T-helper 1 cell treated with Interleukin-12 subunit alpha and Interleukin-12 subunit beta and Interleukin-4 antibody, amounts not matched to agents 30 ng/mL and 1 ng/mL, for 36 hours (primary cell): ENCODE measurements around the gene FAM20C. TPM values are rescaled to one million over a fixed set of nuclear protein-coding genes. Genes with fewer than 3 reads are reported as not detected.
"Not testable (repeated sequence)": the region's sequence is repeated elsewhere in the genome, so short reads cannot be mapped to it uniquely, and the experiment has no call there.

Experiments used
- intact Hi-C: fragments of 100-400 bp; cut with micrococcal nuclease; formaldehyde crosslinking; loops from one replicate; pipeline ENCODE4 v1.15.1; 2024
- total RNA-seq: library from RNA; stranded (reverse); gene quantifications from 2 replicates; pipeline ENCODE4 v1.2.3, GENCODE V29; 2022

The FAM20C gene
- total RNA-seq, 1 donor from 2014 or later = not detected

- intact Hi-C loops = no loop called here
Observed at GRCh38 chr7:289209-289755, 96.9 kb downstream of the FAM20C start.

DNA sequence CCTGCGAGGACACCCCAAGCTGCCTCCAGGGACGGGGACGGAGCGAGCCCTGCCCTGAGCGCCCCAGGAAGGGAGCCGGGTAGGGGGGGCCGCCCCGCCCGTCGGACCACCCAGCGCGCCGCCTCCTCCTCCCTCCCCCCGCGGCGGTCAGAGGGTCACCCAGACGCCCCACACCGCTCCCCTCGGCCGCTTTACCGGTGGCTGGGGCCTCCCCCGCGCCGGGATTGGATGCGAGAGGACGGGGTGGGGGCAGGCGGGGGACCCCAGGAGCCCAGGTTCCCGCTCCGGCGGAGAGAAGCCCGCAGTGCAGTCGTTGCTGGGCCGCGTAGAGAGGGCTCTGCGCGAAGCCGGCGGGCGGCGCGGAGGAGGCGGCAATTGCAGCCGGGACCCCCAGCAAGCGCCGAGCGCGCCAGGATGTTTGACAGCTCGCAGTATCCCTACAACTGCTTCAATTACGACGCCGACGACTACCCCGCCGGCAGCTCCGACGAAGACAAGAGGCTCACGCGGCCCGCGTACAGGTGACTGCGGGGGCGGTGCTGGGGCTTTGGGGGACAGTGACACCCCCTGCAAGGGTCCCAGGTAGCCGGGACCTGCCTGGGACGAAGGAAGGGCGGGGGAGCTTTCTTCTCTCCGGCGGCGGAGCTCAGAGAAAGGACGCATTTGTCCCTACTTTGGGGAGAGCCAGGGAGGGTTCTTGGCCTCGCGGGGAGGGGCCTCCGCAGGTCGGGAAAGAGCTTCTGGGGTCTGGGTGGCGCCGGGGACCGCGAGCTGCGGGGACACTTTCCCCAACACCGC, 97.6 kb downstream of the FAM20C start, which contains the start of gene FOXL3:
Gene FOXL3, plus strand, starts transcription at position 415 of the 798 bp plus-strand sequence. Its CDS starts 0 bp downstream, at position 415.
- intact Hi-C loops = no loop called here

DNA sequence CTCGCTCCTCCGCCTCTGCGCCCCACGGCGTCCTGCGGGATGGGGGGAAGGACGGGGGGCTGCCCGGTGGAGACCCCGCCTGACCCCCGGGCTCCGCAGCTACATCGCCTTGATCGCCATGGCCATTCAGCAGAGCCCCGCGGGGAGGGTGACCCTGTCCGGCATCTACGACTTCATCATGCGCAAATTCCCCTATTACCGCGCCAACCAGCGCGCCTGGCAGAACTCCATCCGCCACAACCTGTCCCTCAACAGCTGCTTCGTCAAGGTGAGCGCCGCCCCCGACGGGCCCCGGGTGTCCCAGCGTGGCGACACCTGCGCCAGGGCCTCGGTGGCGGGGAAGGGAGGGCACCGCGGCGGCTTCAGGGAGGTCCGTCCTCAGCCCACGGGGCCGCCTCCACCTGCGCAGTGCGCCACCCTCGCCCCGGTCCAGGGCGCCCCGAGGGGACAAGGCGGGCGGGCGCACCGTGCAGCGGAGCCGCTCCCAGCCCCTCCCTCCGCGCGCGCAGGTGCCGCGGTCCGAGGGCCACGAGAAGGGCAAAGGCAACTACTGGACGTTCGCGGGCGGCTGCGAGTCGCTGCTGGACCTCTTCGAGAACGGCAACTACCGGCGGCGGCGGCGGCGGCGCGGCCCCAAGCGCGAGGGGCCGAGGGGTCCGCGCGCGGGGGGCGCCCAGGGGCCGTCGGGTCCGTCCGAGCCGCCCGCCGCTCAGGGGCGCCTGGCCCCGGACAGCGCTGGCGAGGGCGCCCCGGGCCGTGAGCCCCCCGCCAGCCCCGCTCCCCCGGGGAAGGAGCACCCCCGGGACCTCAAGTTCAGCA, 98.4 kb downstream of the FAM20C start:
- intact Hi-C loops = no loop called here

- intact Hi-C loops = no loop called here
Observed at GRCh38 chr7:291373-292092, 99.2 kb downstream of the FAM20C start.

GRCh38 chr7:292226-292625, 99.9 kb downstream of the FAM20C start:
- intact Hi-C loops = no loop called here

DNA sequence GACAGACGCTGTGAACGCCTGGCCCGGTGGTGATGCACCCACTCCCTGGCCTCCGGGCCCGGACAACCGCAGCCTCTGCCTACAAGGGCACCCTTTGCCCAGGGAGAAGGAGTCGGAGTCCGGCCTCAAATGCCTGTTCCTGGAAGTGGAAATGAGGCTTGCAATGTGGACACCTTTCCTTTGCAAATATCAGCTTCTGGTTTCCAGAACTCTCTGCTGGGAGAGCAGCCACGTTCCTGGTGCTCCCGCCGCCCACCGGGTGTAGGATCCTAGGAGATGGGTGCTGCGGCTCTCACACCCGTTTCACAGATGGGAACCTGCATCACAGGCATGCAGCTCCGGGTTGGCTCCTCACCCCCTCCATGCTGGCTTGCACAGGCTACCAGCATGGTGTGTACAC, 100.5 kb downstream of the FAM20C start:
- intact Hi-C loops = no loop called here

DNA sequence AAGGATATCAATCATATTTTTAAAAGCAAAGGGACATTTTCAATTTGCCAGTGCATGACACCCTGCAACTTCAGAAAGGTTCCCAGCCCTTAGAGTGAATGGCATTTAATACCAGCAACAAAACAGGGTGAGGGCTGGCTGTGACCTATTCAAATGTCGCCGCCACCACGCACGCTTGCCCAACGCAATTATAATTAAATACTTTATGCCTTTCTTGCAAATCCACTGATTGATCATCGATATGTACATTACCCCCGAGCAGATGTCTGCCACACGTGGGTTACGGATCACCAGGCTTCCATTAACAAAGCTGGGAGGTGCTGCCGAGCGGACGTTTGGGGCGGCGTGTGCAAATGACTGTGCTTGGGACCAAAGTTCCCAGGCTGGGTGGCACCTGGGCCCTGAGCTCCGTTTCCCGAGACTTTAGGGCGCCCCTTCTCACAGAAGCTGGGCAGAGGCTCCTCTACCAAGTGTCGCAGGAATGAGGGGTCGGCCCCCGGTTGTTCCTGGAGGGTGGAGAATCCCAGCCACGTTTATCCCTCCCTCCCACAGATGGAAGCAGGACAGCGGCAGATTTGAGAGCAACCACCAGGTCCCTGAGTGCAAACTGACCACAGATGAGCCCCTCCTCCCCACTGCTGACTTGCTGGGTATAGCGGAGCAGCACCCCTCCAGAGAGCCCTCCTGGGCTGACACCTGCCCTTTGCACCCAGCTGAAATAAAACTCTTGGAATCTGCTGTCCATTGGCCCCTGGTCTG, 101.5 kb downstream of the FAM20C start:
- intact Hi-C loops = no loop called here

DNA sequence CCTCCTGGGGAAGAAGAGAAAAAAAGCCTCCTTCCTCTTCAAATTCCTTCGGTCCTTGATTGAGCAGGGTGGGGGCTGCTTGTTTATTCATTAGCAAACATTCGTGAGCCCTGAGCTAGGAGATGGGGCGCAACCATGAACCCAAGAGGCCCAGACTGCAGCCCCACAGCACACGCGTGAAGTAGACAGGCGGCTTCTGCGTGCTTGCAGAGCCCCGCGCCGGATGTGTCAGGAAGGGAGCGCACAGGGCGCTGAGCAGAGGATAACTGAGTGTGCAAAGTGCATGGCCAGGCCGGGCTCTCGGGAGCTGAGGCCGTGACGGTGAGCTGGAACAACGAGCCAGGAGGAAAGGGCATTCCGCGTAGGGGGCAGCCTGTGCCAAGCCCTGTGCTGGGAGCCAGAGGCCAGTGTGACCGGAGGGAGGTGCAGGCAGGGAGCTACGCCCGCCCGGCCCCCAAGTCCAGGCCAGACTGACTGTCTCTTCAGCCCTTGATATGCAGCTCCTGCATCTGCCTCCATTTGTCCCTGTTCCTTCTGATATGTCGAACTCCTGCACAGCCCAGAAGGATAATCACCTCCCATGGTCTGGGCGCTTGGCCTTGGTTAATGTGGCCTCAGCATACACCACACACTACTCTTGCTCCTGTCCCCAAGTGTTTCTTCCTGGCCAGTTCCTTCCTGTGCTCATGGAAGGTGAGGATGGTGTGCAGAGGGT, 102.2 kb downstream of the FAM20C start:
- intact Hi-C loops = no loop called here

DNA sequence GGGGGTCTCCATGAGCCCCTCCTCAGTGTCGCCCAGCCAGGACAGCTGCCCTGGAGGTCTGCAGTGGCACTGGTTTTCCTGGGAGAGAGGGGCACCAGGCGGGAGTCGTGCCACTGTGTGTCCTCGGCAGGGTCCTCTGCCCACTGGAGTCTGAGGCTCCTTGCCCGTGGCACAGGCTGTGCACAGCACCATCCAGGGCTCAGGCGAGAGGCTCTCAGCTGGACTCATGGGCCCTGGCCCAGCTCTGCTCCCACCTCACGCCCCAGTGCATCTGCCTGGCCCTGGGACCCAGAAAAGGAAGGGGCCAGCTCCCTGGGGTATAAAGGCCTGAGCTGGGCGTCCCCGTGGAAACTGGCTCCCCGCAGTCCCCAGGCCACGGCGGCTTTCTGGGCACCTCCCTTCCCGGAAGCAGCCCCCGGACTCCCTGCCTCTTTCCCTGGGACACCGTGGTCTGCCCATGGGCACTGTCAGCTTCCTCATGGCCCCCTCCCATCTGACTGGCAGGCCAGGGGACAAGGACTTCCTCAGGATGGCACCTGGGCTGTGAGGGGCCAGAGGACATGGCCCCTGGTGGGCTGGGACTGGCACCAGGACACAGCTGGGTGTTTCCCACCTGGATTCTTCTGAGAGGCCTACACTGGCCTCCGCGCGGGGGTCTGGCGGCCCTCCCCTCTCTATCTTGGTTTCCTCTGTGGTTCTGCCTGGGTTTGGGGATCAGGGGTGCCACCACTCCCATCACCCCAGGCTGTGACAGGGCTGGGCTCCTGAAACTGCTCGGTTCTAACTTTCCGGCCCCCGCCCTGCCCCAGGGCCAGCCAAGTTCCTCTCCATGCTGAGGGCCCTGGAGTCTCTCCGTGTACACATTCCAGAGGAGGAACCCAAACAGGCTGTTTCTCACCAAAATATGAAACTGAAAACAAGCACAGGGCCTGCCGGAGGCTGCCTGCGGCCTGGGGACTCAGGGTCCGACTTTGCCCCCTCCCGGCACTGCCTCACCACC, 103.1 kb downstream of the FAM20C start:
- intact Hi-C loops = no loop called here

DNA sequence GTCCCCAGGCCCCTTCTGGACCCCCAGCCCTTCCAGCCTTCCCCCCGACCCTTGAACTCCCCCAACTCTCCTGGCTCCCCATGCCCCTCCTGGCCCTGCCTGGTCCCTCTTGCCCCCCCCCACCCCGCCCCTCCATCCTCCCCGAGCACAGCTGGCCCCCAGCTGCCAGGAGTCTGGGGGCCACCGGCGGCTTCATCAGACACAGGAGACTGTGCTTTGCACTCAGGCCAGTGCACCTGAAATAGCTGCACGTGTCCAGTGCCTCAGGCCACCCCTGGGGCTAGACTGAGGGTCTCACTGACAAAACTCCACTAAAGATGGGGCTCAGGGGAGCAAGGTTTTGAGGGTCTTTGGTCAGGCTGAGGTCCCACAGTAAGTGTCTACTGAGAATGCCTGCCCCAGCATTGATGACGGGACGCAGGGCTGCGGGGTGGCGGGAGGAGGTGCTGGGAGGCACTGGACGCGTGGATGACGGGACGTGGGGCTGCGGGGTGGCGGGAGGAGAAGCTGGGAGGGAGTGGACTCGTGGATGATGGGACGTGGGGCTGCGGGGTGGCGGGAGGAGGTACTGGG, 104.1 kb downstream of the FAM20C start:
- intact Hi-C loops = no loop called here

DNA sequence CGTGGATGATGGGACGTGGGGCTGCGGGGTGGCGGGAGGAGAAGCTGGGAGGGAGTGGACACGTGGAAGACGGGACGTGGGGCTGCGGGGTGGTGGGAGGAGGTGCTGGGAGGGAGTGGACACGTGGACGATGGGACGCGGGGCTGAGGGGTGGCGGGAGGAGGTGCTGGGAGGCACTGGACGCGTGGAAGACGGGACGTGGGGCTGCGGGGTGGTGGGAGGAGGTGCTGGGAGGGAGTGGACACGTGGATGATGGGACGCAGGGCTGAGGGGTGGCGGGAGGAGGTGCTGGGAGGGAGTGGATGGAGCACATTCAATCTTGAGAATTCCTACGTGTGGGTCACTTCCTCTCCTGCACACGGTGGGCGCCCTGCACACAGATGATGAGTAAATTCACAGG, 104.8 kb downstream of the FAM20C start:
- intact Hi-C loops = not testable (repeated sequence)

DNA sequence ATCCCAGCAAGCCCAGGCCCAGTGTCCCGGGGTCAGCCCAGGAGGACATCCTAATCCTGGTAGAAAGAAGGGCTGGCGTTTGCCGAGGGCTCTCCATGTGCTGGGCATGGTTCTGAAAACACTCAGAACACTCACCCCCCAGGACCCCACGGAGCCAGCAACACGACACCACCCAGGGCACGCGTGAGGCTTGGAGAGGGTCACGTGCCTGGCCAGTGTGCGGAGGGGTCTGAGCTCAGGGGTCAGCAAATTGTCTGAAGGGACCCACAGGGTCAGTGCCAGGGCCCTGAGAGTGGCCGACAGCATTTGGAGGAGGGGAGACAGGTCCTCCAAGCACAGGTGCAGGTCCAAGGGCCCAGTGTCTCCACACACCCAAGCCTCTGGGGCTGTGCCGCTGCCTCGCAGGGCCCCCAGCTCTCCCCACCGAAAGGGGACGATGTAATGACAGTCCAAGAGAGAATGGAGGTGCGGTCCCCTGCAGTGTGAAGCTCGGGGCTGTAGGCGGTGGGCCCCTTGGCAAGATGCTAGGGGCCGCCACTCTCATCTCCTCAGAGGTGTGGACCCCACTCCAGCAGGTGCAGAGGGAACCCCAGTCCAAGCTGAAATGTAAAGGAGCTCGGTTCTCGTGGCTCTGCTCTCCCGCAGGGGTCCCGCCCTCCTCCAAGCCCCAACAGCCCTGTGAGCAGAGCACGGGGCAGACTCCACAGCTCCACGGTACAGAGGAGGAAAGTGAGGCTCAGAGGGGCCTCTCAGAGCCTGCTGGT, 105.4 kb downstream of the FAM20C start:
- intact Hi-C loops = no loop called here

DNA sequence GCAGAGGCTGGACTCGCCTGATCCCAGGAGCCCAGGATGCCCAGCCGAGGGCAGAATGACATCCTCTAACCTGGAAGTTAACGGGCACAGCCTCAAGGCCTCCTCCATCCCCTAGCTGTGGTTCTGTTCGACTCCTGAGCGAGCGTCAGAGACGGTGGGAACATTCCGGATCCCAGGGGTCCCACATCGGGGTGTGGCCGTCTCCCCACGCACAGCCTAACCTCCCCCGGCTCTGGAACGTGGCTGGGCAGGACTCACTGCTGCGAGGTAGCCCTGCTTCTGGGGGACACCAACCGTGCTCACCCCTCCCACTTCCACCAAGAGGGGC, 106.0 kb downstream of the FAM20C start:
- intact Hi-C loops = no loop called here

DNA sequence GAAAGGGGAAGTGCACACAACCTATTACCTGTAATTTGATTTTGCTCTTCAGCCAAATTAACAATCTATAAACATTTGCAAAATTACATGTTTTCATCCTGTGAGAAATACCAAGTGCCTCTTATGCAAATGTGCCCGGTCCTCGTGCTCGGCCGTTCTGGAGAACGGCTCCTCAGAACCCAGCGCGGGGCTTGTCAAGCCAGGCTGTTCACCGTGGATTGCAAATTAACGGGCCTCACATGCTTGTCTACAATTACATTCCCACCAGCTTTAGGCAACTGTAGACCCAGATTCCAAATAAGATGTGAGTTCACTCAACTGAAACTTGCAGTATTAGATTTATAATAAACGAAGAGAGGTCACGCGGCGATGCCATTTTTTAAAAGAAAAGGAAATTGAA, 106.4 kb downstream of the FAM20C start:
- intact Hi-C loops = no loop called here

GRCh38 chr7:299169-299568, 106.8 kb downstream of the FAM20C start:
- intact Hi-C loops = no loop called here

GRCh38 chr7:299628-300027, 107.3 kb downstream of the FAM20C start:
- intact Hi-C loops = no loop called here

- intact Hi-C loops = no loop called here
Observed at GRCh38 chr7:300048-300447, 107.7 kb downstream of the FAM20C start.
